HepG2 (cell line): ENCODE data around the gene CPVL. TPM values are rescaled to one million over a fixed set of nuclear protein-coding genes. Genes with fewer than 3 reads are reported as not detected.

Source experiments
- CBX5 ChIP-seq: sonication (generic); formaldehyde crosslinking; IDR thresholded peaks from 2 replicates; pipeline ENCODE4 v1.4.0; 2020; ENCODE audit warnings: missing genetic modification reagents, borderline replicate concordance
- FOXK2 ChIP-seq: fragments of 450-650 bp; IDR thresholded peaks from 2 replicates; pipeline ENCODE4 v1.6.1; 2016
- GPN1 ChIP-seq: sonication (generic); formaldehyde crosslinking; IDR thresholded peaks from 2 replicates; pipeline ENCODE4 v1.5.1; 2020; ENCODE audit warnings: missing genetic modification reagents, borderline replicate concordance
- ISL2 ChIP-seq: sonication (generic); formaldehyde crosslinking; IDR thresholded peaks from 2 replicates; pipeline ENCODE4 v1.5.0; 2020; ENCODE audit warnings: missing genetic modification reagents
- KDM3A ChIP-seq: IDR thresholded peaks from 2 replicates; pipeline ENCODE4 v1.6.1; 2018; ENCODE audit warnings: low read depth, missing compliant biosample characterization
- KMT2B ChIP-seq: IDR thresholded peaks from 2 replicates; pipeline ENCODE4 v1.6.1; 2016; ENCODE audit warnings: missing genetic modification reagents, missing compliant biosample characterization
- MED8 ChIP-seq: sonication (generic); formaldehyde crosslinking; IDR thresholded peaks from 2 replicates; pipeline ENCODE4 v1.8.1; 2023; ENCODE audit warnings: mild to moderate bottlenecking, missing genetic modification reagents; ENCODE audit not compliant: insufficient replicate concordance
- MEIS2 ChIP-seq: sonication (generic); formaldehyde crosslinking; IDR thresholded peaks from 2 replicates; pipeline ENCODE4 v1.9.0; 2021; ENCODE audit warnings: mild to moderate bottlenecking, missing genetic modification reagents
- RXRA ChIP-seq: sonication (generic); formaldehyde crosslinking; IDR thresholded peaks from 2 replicates; pipeline ENCODE4 v1.5.1; 2020; ENCODE audit warnings: missing genetic modification reagents
- SOX13 ChIP-seq, 3 experiments: fragments of 450-650 bp in 1 of 3; sonication (generic) in 1 of 3; formaldehyde crosslinking in 1 of 3; IDR thresholded peaks in 2 of 3; conservative IDR thresholded peaks in 1 of 3; 2 replicates each; pipeline versions ENCODE4 v1.5.0 to v1.6.1; 2016 to 2020; ENCODE audit warnings: antibody characterized with exemption in 1 of 3, mild to moderate bottlenecking in 1 of 3, missing compliant biosample characterization in 1 of 3, missing genetic modification reagents in 1 of 3, moderate library complexity in 1 of 3
- SRY ChIP-seq: sonication (generic); formaldehyde crosslinking; IDR thresholded peaks from 2 replicates; pipeline ENCODE4 v1.8.0; 2022; ENCODE audit warnings: mild to moderate bottlenecking, missing genetic modification reagents
- ZBTB42 ChIP-seq: sonication (generic); formaldehyde crosslinking; IDR thresholded peaks from 2 replicates; pipeline ENCODE4 v1.5.0; 2020; ENCODE audit warnings: mild to moderate bottlenecking, missing genetic modification reagents
- ZNF235 ChIP-seq: sonication (generic); formaldehyde crosslinking; IDR thresholded peaks from 2 replicates; pipeline ENCODE4 v1.8.1; 2023; ENCODE audit warnings: mild to moderate bottlenecking, missing genetic modification reagents, borderline replicate concordance
- ZNF432 ChIP-seq: sonication (generic); formaldehyde crosslinking; IDR thresholded peaks from 2 replicates; pipeline ENCODE4 v1.5.0; 2020; ENCODE audit warnings: missing genetic modification reagents, mild to moderate bottlenecking, borderline replicate concordance
- ZNF773 ChIP-seq: sonication (generic); formaldehyde crosslinking; IDR thresholded peaks from 2 replicates; pipeline ENCODE4 v1.4.0; 2020; ENCODE audit warnings: missing genetic modification reagents, borderline replicate concordance
- ZSCAN9 ChIP-seq: IDR thresholded peaks from 2 replicates; pipeline ENCODE4 v1.6.1; 2016; ENCODE audit warnings: borderline replicate concordance
- polyA plus RNA-seq, 8 experiments: library from polyadenylated mRNA; depleted of rRNA in 3 of 8; stranded (reverse) in 7 of 8; unstranded in 1 of 8; fragments of >200 nt; fragmentation: Illumina TruSeq in 4 of 8; extraction: Trizol in 4 of 8; gene quantifications; 2 replicates each; pipeline versions ENCODE4 v1.2.1 to v1.2.3, GENCODE V29; 2011 to 2016; ENCODE audit warnings: low read depth in 4 of 8, missing spikeins in 1 of 8, mixed read lengths in 1 of 8; ENCODE audit not compliant: insufficient read depth in 1 of 8
- total RNA-seq, 5 experiments: library from RNA; depleted of rRNA; stranded (reverse); fragments of >200 nt; fragmentation: Illumina TruSeq; extraction: Trizol; gene quantifications; 2 replicates each; pipeline ENCODE4 v1.2.3, GENCODE V29; 2016; ENCODE audit warnings: low read depth in 1 of 5
- TF ChIP-seq, protein P1 (sequence below): sonication (generic); formaldehyde crosslinking; IDR thresholded peaks from 2 replicates; pipeline ENCODE4 v1.4.0; 2020; ENCODE audit warnings: missing genetic modification reagents
- TF ChIP-seq, protein P2 (sequence below): sonication (generic); formaldehyde crosslinking; IDR thresholded peaks from 2 replicates; pipeline ENCODE4 v1.9.0; 2021; ENCODE audit warnings: missing genetic modification reagents, mild to moderate bottlenecking, borderline replicate concordance
- TF ChIP-seq, protein P3 (sequence below), 2 experiments: IDR thresholded peaks; 2 replicates each; pipeline ENCODE4 v1.6.1; 2011 to 2012; ENCODE audit warnings: low read length in 2 of 2, borderline replicate concordance in 1 of 2, low read depth in 1 of 2, mild to moderate bottlenecking in 1 of 2, moderate library complexity in 1 of 2
- TF ChIP-seq, protein P4 (sequence below): IDR thresholded peaks from 2 replicates; pipeline ENCODE4 v1.6.1; 2016; ENCODE audit warnings: low read depth, control low read depth

CPVL gene
- total and polyA plus RNA-seq, 2 of the 13 experiments (the other 11 are each of a cell fraction or from before 2014, with no cell fraction given), result 59.2 to 294 TPM

DNA sequence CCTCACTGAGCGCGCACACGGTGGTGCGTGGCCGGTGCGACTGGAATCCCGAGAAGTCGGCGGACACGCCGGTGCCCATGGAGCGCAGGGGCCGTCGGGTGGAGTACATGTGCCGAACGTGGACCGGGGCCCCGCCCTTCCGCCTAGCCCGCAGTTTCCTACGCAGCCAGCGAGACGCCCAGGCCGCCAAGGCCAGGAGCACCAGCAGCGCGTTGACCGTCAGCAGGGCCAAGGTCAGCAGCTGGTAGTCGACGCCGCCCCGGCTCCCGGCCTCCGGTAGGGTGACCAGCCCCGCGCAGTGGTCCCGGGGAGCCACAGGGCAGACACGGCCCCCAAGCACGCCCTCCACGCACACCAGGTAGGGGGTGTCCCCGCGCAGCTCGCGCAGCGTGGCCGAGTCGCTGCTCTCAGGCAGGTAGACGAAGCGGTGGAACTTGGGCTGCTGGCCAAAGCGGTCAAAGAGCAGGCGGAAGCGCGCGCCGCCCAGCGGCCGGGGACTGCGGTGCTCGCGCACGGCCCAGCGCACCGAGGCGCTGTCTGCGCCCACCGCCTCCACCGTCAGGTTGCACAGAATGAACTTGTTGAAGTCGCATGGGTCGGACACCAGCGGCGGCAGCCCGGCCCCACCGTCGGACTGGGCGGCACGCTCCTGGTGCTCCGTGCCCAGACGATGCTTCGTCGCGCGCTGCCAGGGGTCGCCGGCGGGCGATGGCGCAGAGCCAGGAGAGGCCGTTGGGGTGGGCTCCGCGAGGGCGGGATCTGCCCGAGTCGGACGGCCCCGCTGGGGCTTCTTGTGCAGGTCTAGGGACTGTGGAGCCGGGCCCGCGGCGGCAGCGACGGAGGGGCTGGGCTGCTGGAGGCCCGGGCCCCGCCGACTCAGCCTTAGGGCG is 190.4 kb downstream of the CPVL start (continued):
- TF ChIP-seq, protein P1, sequence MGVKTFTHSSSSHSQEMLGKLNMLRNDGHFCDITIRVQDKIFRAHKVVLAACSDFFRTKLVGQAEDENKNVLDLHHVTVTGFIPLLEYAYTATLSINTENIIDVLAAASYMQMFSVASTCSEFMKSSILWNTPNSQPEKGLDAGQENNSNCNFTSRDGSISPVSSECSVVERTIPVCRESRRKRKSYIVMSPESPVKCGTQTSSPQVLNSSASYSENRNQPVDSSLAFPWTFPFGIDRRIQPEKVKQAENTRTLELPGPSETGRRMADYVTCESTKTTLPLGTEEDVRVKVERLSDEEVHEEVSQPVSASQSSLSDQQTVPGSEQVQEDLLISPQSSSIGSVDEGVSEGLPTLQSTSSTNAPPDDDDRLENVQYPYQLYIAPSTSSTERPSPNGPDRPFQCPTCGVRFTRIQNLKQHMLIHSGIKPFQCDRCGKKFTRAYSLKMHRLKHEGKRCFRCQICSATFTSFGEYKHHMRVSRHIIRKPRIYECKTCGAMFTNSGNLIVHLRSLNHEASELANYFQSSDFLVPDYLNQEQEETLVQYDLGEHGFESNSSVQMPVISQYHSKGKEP (CRISPR knock-in tag), result peak; percentile 14; the same call in 1 of the 2 replicates
- peak; percentile 82 for TF ChIP-seq MED8 (CRISPR knock-in tag)
- TF ChIP-seq, protein P2, sequence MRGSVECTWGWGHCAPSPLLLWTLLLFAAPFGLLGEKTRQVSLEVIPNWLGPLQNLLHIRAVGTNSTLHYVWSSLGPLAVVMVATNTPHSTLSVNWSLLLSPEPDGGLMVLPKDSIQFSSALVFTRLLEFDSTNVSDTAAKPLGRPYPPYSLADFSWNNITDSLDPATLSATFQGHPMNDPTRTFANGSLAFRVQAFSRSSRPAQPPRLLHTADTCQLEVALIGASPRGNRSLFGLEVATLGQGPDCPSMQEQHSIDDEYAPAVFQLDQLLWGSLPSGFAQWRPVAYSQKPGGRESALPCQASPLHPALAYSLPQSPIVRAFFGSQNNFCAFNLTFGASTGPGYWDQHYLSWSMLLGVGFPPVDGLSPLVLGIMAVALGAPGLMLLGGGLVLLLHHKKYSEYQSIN, result peak; percentile 39; the same call in 1 of the 2 replicates
- no peak for TF ChIP-seq ZSCAN9
- peak; percentile 72 for TF ChIP-seq KMT2B (CRISPR knock-in tag)
- 0 out of 2 replicates have a peak, but pooled peaks have one; percentile 6 for TF ChIP-seq ZNF773
- peak; percentile 84 for TF ChIP-seq ISL2 (CRISPR knock-in tag)
- TF ChIP-seq, protein P3, sequence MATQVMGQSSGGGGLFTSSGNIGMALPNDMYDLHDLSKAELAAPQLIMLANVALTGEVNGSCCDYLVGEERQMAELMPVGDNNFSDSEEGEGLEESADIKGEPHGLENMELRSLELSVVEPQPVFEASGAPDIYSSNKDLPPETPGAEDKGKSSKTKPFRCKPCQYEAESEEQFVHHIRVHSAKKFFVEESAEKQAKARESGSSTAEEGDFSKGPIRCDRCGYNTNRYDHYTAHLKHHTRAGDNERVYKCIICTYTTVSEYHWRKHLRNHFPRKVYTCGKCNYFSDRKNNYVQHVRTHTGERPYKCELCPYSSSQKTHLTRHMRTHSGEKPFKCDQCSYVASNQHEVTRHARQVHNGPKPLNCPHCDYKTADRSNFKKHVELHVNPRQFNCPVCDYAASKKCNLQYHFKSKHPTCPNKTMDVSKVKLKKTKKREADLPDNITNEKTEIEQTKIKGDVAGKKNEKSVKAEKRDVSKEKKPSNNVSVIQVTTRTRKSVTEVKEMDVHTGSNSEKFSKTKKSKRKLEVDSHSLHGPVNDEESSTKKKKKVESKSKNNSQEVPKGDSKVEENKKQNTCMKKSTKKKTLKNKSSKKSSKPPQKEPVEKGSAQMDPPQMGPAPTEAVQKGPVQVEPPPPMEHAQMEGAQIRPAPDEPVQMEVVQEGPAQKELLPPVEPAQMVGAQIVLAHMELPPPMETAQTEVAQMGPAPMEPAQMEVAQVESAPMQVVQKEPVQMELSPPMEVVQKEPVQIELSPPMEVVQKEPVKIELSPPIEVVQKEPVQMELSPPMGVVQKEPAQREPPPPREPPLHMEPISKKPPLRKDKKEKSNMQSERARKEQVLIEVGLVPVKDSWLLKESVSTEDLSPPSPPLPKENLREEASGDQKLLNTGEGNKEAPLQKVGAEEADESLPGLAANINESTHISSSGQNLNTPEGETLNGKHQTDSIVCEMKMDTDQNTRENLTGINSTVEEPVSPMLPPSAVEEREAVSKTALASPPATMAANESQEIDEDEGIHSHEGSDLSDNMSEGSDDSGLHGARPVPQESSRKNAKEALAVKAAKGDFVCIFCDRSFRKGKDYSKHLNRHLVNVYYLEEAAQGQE (IDR thresholded peaks at IDR 0.05; ENCODE audit: borderline replicate concordance in 1 of 2, low read depth in 1 of 2, low read length in 2 of 2), result no peak
- TF ChIP-seq GPN1 (CRISPR knock-in tag), result no peak
- no peak for TF ChIP-seq FOXK2
- peak; percentile 80 for TF ChIP-seq KDM3A (CRISPR knock-in tag)
- TF ChIP-seq CBX5, result 0 out of 2 replicates have a peak, but pooled peaks have one; percentile 12
- TF ChIP-seq ZNF432 (CRISPR knock-in tag), result no peak
- TF ChIP-seq, protein P4, sequence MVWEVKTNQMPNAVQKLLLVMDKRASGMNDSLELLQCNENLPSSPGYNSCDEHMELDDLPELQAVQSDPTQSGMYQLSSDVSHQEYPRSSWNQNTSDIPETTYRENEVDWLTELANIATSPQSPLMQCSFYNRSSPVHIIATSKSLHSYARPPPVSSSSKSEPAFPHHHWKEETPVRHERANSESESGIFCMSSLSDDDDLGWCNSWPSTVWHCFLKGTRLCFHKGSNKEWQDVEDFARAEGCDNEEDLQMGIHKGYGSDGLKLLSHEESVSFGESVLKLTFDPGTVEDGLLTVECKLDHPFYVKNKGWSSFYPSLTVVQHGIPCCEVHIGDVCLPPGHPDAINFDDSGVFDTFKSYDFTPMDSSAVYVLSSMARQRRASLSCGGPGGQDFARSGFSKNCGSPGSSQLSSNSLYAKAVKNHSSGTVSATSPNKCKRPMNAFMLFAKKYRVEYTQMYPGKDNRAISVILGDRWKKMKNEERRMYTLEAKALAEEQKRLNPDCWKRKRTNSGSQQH, result peak; percentile 67; the same call in 1 of the 2 replicates
- peak; percentile 22; the same call in 1 of the 2 replicates for TF ChIP-seq MEIS2 (CRISPR knock-in tag)
- peak; percentile 99 for TF ChIP-seq SRY
- TF ChIP-seq RXRA (CRISPR knock-in tag), result peak; percentile 98
- peak; percentile 96 for TF ChIP-seq ZBTB42 (CRISPR knock-in tag)
- no peak for TF ChIP-seq SOX13 (IDR thresholded peaks at IDR 0.05)
- peak in 1 of 2 experiments; percentile 45; a peak in 2 of 4 replicates for TF ChIP-seq SOX13 (CRISPR knock-in tag; conservative IDR thresholded peaks at IDR 0.05 in 1 of 2, IDR thresholded peaks at IDR 0.05 in 1 of 2)
- TF ChIP-seq ZNF235 (CRISPR knock-in tag), result peak; percentile 87; the same call in 1 of the 2 replicates
